Spleen (tissue), 11 donors: Measurements from ENCODE around the gene PARVA. TPM values are rescaled to one million over a fixed set of nuclear protein-coding genes. Genes with fewer than 3 reads are reported as not detected.

Experiments
- DNase-seq: peaks from one replicate; pipeline ENCODE4 v3.0.0-alpha.2; 2020
- H3K27ac ChIP-seq, 8 donors: fragments of 200-600 bp; sonication (generic) in 7 of 8; 1 replicate in 4 of 8; 2 replicates in 4 of 8; pipeline versions ENCODE4 v1.5.0 to v1.8.0; 2016 to 2021; ENCODE audit warnings: inconsistent platforms in 4 of 8, mild to moderate bottlenecking in 4 of 8, moderate library complexity in 1 of 8
- H3K27me3 ChIP-seq, 7 donors: fragments of 200-600 bp; sonication (generic) in 6 of 7; replicated peaks in 1 of 7; 1 replicate in 4 of 7; 2 replicates in 3 of 7; pipeline versions ENCODE4 v1.5.0 to v1.8.0; 2016 to 2021; ENCODE audit warnings: inconsistent platforms in 3 of 7, mild to moderate bottlenecking in 1 of 7
- H3K36me3 ChIP-seq, 6 donors: fragments of 200-600 bp; sonication (generic) in 5 of 6; 1 replicate in 4 of 6; 2 replicates in 2 of 6; pipeline versions ENCODE4 v1.5.0 to v1.8.0; 2016 to 2021; ENCODE audit warnings: inconsistent platforms in 2 of 6
- H3K4me1 ChIP-seq, 6 donors: fragments of 200-600 bp; sonication (generic) in 5 of 6; 1 replicate in 3 of 6; 2 replicates in 3 of 6; pipeline versions ENCODE4 v1.5.0 to v1.8.0; 2016 to 2021; ENCODE audit warnings: inconsistent platforms in 3 of 6
- H3K4me3 ChIP-seq, 8 donors: fragments of 200-600 bp; sonication (generic) in 7 of 8; 1 replicate in 4 of 8; 2 replicates in 4 of 8; pipeline versions ENCODE4 v1.5.0 to v1.8.0; 2016 to 2021; ENCODE audit warnings: inconsistent platforms in 4 of 8, mild to moderate bottlenecking in 4 of 8, moderate library complexity in 2 of 8
- H3K9me3 ChIP-seq, 8 donors: fragments of 200-600 bp; sonication (generic) in 7 of 8; 1 replicate in 4 of 8; 2 replicates in 4 of 8; pipeline versions ENCODE4 v1.5.0 to v1.8.0; 2016 to 2021; ENCODE audit warnings: inconsistent platforms in 4 of 8
- CTCF ChIP-seq, 11 experiments: fragments of 200-600 bp in 7 of 11; fragments of 450-650 bp in 4 of 11; sonication (generic) in 4 of 11; IDR thresholded peaks in 8 of 11; conservative IDR thresholded peaks in 3 of 11; 1 replicate in 7 of 11; 2 replicates in 4 of 11; pipeline versions ENCODE4 v1.4.0 to v1.8.0; 2016 to 2021; ENCODE audit warnings: antibody characterized with exemption in 11 of 11, inconsistent platforms in 4 of 11, mild to moderate bottlenecking in 1 of 11
- POLR2A ChIP-seq, 3 donors: fragments of 450-650 bp; IDR thresholded peaks; one replicate each; pipeline ENCODE4 v1.5.1; 2017; ENCODE audit warnings: antibody characterized with exemption in 3 of 3, mild to moderate bottlenecking in 1 of 3
- POLR2AphosphoS5 ChIP-seq, 3 donors: sonication (generic); formaldehyde crosslinking; IDR thresholded peaks; one replicate each; pipeline ENCODE4 v1.5.1; 2017; ENCODE audit warnings: antibody characterized with exemption in 3 of 3
- WGBS, 5 donors: extraction: QIAGEN DNeasy Blood & Tissue Kit in 3 of 5; methylation state at CpG; one replicate each; pipeline versions ENCODE4 v1.1.5 to v1.1.7; 2013 to 2018; 5-methylcytosine and 5-hydroxymethylcytosine counted together
- intact Hi-C: fragments of 100-400 bp; cut with DNase I; formaldehyde crosslinking; loops from one replicate; pipeline ENCODE4 v1.15.0; 2023; ENCODE audit warnings: low total_unique reads
- polyA plus RNA-seq, 3 donors: library from polyadenylated mRNA; stranded (reverse); fragments of 200-250 nt; gene quantifications; one replicate each; pipeline ENCODE4 v1.2.1, GENCODE V29; 2013
- total RNA-seq, 7 donors: library from RNA; depleted of rRNA in 3 of 7; stranded (reverse); fragments of >200 nt in 3 of 7; fragmentation: NEBNext Ultra II Directional in 4 of 7; extraction: Animal tissue kit (Norgen Biotek cat#: 25700) in 4 of 7; gene quantifications; one replicate each; pipeline versions ENCODE4 v1.1.0 to v1.2.1, GENCODE V29; 2016 to 2021
- donor health status: healthy with polysubstance abuse.
- donor health status: DM: no; HTN: no; CAD: no; lungs with moderate emphysema.
- donor health status: DM: no; HTN: no; CAD: no.
- donor health status: Bipolar disorder and iron deficiency.
- donor health status: healthy.
- donor health status: DM: no; HTN: no; CAD: no.
- donor health status: DM: yes; HTN: yes; CAD: no.

The PARVA gene
- total and polyA plus RNA-seq, 10 donors: 3.8 to 56.6 (median 23.3) TPM

DNA sequence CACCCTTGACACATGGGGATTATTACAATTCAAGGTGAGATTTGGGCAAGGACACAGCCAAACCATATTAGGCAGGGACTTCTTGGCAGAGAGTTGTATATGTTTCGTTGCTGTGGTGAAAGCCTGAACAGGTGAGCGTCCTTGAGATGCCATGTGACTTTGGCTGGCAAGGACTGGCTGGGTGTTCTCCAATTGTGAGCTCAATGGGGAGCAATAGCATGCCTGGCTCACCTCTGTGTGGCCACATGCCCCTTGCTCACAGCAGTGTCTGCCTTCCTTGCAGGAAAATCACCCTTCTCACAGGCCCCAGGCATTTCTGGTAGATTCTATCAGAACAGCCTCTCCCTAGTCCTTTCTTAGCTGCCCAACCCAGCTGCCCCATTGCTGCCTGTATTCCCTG is 105.5 kb downstream of the PARVA start:
- no peaks in the 10 kb centered on the region for H3K27me3 ChIP-seq
- H3K9me3 ChIP-seq: no peaks in the 10 kb centered on the region
- no peak overlapping the region for H3K27ac ChIP-seq
- WGBS, 5 donors: 74 to 89% (median 81%) methylated on average over 2 of the region's 2 CpGs; no CpG with 5 or more reads in 1 of the 5 donors
- intact Hi-C loops: loop anchor here (10.0 kb wide), 1 partner anchor 48 kb away; no protein-coding TSS in a partner anchor
- DNase-seq: no peak
- no peak overlapping the region for H3K4me3 ChIP-seq
- TF ChIP-seq POLR2A (IDR thresholded peaks at IDR 0.05): no peak
- no peak for TF ChIP-seq CTCF (IDR thresholded peaks at IDR 0.05 in 8 of 11, conservative IDR thresholded peaks at IDR 0.05 in 3 of 11)
- no peak for TF ChIP-seq POLR2AphosphoS5 (IDR thresholded peaks at IDR 0.05)
- H3K36me3 ChIP-seq: no peaks in the 10 kb centered on the region
- H3K4me1 ChIP-seq: no peaks in the 10 kb centered on the region

- Histone ChIP-seq H3K36me3 (no peaks in the 10 kb centered on the region), H3K9me3 (peaks cover 0 to 6% (median 4%) of the 10 kb centered on the region in 8 donors), H3K27ac (no peak overlapping the region), H3K4me1 (no peaks in the 10 kb centered on the region), H3K4me3 (no peak overlapping the region), H3K27me3 (no peaks in the 10 kb centered on the region)
- intact Hi-C loops: loop anchor here (10.0 kb wide), 1 partner anchor 49 kb away; no protein-coding TSS in a partner anchor
- TF ChIP-seq CTCF (IDR thresholded peaks at IDR 0.05 in 8 of 11, conservative IDR thresholded peaks at IDR 0.05 in 3 of 11): no peak
- TF ChIP-seq POLR2A (IDR thresholded peaks at IDR 0.05): no peak
- DNase-seq: no peak
- WGBS, 5 donors: 76 to 84% (median 81%) methylated on average over 4 to 5 of the region's 5 CpGs
Measured at GRCh38 chr11:12483604-12484003, 106.2 kb downstream of the PARVA start.

DNA sequence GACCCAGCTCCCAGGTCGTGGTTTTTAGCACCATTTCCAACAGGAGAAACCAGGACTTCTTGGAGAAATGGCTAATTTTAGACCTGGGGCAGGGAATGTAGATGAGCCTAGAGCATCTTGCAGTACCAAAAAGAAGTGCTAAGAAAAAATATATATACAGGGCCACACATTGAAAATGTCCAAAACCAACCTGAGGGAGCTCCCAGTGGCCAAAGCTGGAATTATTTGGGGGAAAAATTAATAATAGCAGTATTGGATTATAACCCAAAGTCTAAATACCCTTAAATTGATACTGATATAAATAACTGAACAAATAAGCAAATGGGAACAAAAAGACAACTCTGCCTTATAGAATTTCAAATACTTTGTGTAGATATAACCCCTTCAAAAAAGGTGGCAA is 108.0 kb downstream of the PARVA start:
- no peaks in the 10 kb centered on the region for H3K27me3 ChIP-seq
- no peak for DNase-seq
- no peak overlapping the region for H3K4me3 ChIP-seq
- H3K9me3 ChIP-seq: peaks cover 0 to 22% (median 18%) of the 10 kb centered on the region in 8 donors
- H3K27ac ChIP-seq: no peak overlapping the region
- peak in 1 of 11 experiments; percentile 23 for TF ChIP-seq CTCF (IDR thresholded peaks at IDR 0.05 in 8 of 11, conservative IDR thresholded peaks at IDR 0.05 in 3 of 11)
- no peak for TF ChIP-seq POLR2AphosphoS5 (IDR thresholded peaks at IDR 0.05)
- H3K36me3 ChIP-seq: no peaks in the 10 kb centered on the region
- intact Hi-C loops: loop anchor here (10.0 kb wide), 1 partner anchor 51 kb away; no protein-coding TSS in a partner anchor
- 44 to 69% (median 48%) methylated on average over 1 of the region's 1 CpG for whole genome bisulfite sequencing, 5 donors
- H3K4me1 ChIP-seq: no peaks in the 10 kb centered on the region

GRCh38 chr11:12489246-12489772 is 111.9 kb downstream of the PARVA start:
- Histone ChIP-seq H3K36me3 (no peaks in the 10 kb centered on the region), H3K27me3 (no peaks in the 10 kb centered on the region), H3K9me3 (peaks cover 0 to 22% (median 18%) of the 10 kb centered on the region in 8 donors), H3K27ac (no peak overlapping the region), H3K4me3 (no peak overlapping the region), H3K4me1 (no peaks in the 10 kb centered on the region)
- no peak for DNase-seq
- intact Hi-C loops: loop anchor here (10.0 kb wide), 1 partner anchor 55 kb away; no protein-coding TSS in a partner anchor
- 72 to 90% (median 79%) methylated on average over 1 of the region's 1 CpG for WGBS, 5 donors
- TF ChIP-seq POLR2AphosphoS5 (IDR thresholded peaks at IDR 0.05): no peak
- TF ChIP-seq POLR2A (IDR thresholded peaks at IDR 0.05): no peak
- no peak for TF ChIP-seq CTCF (IDR thresholded peaks at IDR 0.05 in 8 of 11, conservative IDR thresholded peaks at IDR 0.05 in 3 of 11)
